ENCODE measurements around the gene OXNAD1. TPM values are rescaled to one million over a fixed set of nuclear protein-coding genes. Genes with fewer than 3 reads are reported as not detected.

OXNAD1 gene
- total RNA-seq, 1 experiment from 2014 or later: 23.7 TPM

DNA sequence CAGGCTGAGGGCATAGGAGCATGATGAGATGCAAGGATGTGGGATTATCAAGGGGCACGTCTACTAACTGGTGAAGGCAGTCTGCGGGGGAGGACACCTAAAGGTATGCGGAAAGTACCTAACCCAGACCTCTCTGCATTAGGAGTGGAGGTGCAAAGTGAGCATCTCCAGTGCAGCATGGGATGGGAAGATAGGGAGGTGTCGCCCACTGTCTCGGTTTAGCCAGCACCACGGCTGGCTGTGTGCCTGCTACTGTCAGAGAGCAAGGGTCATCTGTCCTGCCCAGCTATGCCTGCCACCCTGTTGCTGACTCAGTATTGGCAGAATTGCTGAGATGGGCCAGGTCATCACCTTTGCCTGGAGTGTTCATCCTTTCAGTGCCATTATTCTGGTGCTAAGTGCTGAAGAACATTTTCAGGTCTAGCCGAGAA, 40.1 kb downstream of the OXNAD1 start:
- Histone ChIP-seq H3K27ac (ENCODE audit: insufficient read length, low read depth, low read length) (no peak overlapping the region), H3K4me1 (ENCODE audit: insufficient read depth, low read length) (peaks cover 20% of the 10 kb centered on the region; the same call in 1 of the 2 replicates), H2BK5ac (ENCODE audit: insufficient read length, low read length) (no peak overlapping the region), H4K5ac (ENCODE audit: insufficient read length, low read depth, low read length) (no peak overlapping the region), H2BK12ac (ENCODE audit: insufficient read length, low read depth, low read length) (no peak overlapping the region), H3K4me2 (ENCODE audit: insufficient read depth, insufficient read length, low read length) (no peak overlapping the region), H4K8ac (replicated peaks; ENCODE audit: insufficient read length, low read depth, low read length) (no peak overlapping the region), H3K23ac (ENCODE audit: insufficient read length, low read depth, low read length) (no peak overlapping the region), H2BK20ac (ENCODE audit: low read depth, low read length, poor library complexity, severe bottlenecking) (no peak overlapping the region), H3T11ph (ENCODE audit: low read length) (no peak overlapping the region), H3K23me2 (ENCODE audit: insufficient read length, low read depth, low read length, poor library complexity, severe bottlenecking) (no peaks in the 10 kb centered on the region), H3K18ac (ENCODE audit: insufficient read length, low read depth, low read length) (no peak overlapping the region), H3K4ac (ENCODE audit: low read depth, low read length) (no peak overlapping the region), H2AK5ac (ENCODE audit: insufficient read length, low read length) (no peak overlapping the region), H3K27me3 (ENCODE audit: insufficient read depth, low read length) (no peaks in the 10 kb centered on the region), H2BK120ac (ENCODE audit: low read depth, low read length, poor library complexity, severe bottlenecking) (no peak overlapping the region), H4K91ac (ENCODE audit: insufficient read length, low read depth, low read length) (no peak overlapping the region), H3K56ac (ENCODE audit: insufficient read length, low read depth, low read length) (no peak overlapping the region), H3K79me2 (ENCODE audit: insufficient read depth, low read length) (no peaks in the 10 kb centered on the region), H4K20me1 (ENCODE audit: control insufficient read depth, insufficient read depth, insufficient read length) (no peaks in the 10 kb centered on the region), H2AFZ (ENCODE audit: low read length) (no peak overlapping the region), H3K9me3 (ENCODE audit: control insufficient read depth, low read depth, low read length) (no peaks in the 10 kb centered on the region), H3K14ac (ENCODE audit: insufficient read depth, low read length) (no peak overlapping the region), H3K79me1 (ENCODE audit: insufficient read depth, low read depth, low read length, poor library complexity, severe bottlenecking) (no peaks in the 10 kb centered on the region), H2BK15ac (ENCODE audit: low read depth, low read length) (no peak overlapping the region), H3K9ac (ENCODE audit: extremely low read depth, insufficient read length, low read length) (no peak overlapping the region)
- no peak overlapping the region for H3K4me3 Mint-ChIP-seq
- DNase-seq: no peak
- H3K27ac Mint-ChIP-seq: no peak overlapping the region
- peaks cover 16 to 23% (median 18%) of the 10 kb centered on the region in 3 experiments; a peak in 6 of 7 replicates for H3K36me3 Mint-ChIP-seq (ENCODE audit: insufficient read depth in 1 of 3, low read depth in 3 of 3)
- no CpG with 5 or more reads among the region's 7 CpGs for WGBS (ENCODE audit: extremely low coverage, insufficient read length, low lambda C conversion rate)
- TF ChIP-seq, protein P1, sequence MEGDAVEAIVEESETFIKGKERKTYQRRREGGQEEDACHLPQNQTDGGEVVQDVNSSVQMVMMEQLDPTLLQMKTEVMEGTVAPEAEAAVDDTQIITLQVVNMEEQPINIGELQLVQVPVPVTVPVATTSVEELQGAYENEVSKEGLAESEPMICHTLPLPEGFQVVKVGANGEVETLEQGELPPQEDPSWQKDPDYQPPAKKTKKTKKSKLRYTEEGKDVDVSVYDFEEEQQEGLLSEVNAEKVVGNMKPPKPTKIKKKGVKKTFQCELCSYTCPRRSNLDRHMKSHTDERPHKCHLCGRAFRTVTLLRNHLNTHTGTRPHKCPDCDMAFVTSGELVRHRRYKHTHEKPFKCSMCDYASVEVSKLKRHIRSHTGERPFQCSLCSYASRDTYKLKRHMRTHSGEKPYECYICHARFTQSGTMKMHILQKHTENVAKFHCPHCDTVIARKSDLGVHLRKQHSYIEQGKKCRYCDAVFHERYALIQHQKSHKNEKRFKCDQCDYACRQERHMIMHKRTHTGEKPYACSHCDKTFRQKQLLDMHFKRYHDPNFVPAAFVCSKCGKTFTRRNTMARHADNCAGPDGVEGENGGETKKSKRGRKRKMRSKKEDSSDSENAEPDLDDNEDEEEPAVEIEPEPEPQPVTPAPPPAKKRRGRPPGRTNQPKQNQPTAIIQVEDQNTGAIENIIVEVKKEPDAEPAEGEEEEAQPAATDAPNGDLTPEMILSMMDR (conservative IDR thresholded peaks at IDR 0.05): no peak
- H3K4me1 Mint-ChIP-seq: peaks cover 37 to 38% of the 10 kb centered on the region in 2 experiments
- no peaks in the 10 kb centered on the region for H3K27me3 Mint-ChIP-seq (ENCODE audit: low read depth)
- H3K9me3 Mint-ChIP-seq: no peaks in the 10 kb centered on the region
